Activated T-helper 17 cell treated with anti-CD3 and anti-CD28 coated beads, Interleukin-2, amount 50 U/mL, for 72 hours (primary cell): Measurements from ENCODE around the gene TOMM6. TPM values are rescaled to one million over a fixed set of nuclear protein-coding genes. Genes with fewer than 3 reads are reported as not detected.

Source experiments
- ATAC-seq: fragments of 150-1000 bp; cut with Tn5 transposase; replicated peaks from 2 replicates; pipeline ENCODE4 v1.10.0; 2021; ENCODE audit warnings: mild to moderate bottlenecking, moderate library complexity
- H3K27ac Mint-ChIP-seq: one replicate; pipeline ENCODE4 v1.8.0; 2022; ENCODE audit warnings: mixed read lengths
- H3K27me3 Mint-ChIP-seq: one replicate; pipeline ENCODE4 v1.8.0; 2022; ENCODE audit warnings: mixed read lengths
- H3K36me3 Mint-ChIP-seq: one replicate; pipeline ENCODE4 v1.8.0; 2022; ENCODE audit warnings: low read depth, mild to moderate bottlenecking, mixed read lengths
- H3K4me1 Mint-ChIP-seq: one replicate; pipeline ENCODE4 v1.8.0; 2022; ENCODE audit warnings: mixed read lengths
- H3K4me3 Mint-ChIP-seq: one replicate; pipeline ENCODE4 v1.8.0; 2022; ENCODE audit warnings: mild to moderate bottlenecking, mixed read lengths
- H3K9me3 Mint-ChIP-seq: one replicate; pipeline ENCODE4 v1.8.0; 2022; ENCODE audit warnings: mixed read lengths
- total RNA-seq, 2 donors: library from RNA; stranded (reverse); gene quantifications; one replicate each; pipeline ENCODE4 v1.2.3, GENCODE V29; 2022

TOMM6 gene
- total RNA-seq, 2 donors from 2014 or later: 124 to 320 TPM

GRCh38 chr6:41814629-41815028 is 27.1 kb downstream of the TOMM6 start:
- Mint-ChIP-seq H3K36me3 (no peaks in the 10 kb centered on the region), H3K4me1 (no peaks in the 10 kb centered on the region)

GRCh38 chr6:41815587-41815986 is 28.1 kb downstream of the TOMM6 start:
- Mint-ChIP-seq H3K36me3 (no peaks in the 10 kb centered on the region), H3K27me3 (no peaks in the 10 kb centered on the region)

More at GRCh38 chr6:41814629-41815028, 27.1 kb downstream of the TOMM6 start:
- Mint-ChIP-seq H3K4me3 (no peak overlapping the region), H3K27me3 (no peaks in the 10 kb centered on the region), H3K9me3 (no peaks in the 10 kb centered on the region), H3K27ac (no peak overlapping the region)
- no peak for ATAC-seq

GRCh38 chr6:41818271-41819054 is 31.0 kb downstream of the TOMM6 start:
- Mint-ChIP-seq H3K36me3 (no peaks in the 10 kb centered on the region), H3K27me3 (no peaks in the 10 kb centered on the region), H3K4me3 (no peak overlapping the region), H3K4me1 (no peaks in the 10 kb centered on the region), H3K27ac (no peak overlapping the region), H3K9me3 (no peaks in the 10 kb centered on the region)
- no peak for ATAC-seq

More at GRCh38 chr6:41815587-41815986, 28.1 kb downstream of the TOMM6 start:
- Mint-ChIP-seq H3K9me3 (no peaks in the 10 kb centered on the region), H3K4me1 (no peaks in the 10 kb centered on the region), H3K4me3 (no peak overlapping the region), H3K27ac (no peak overlapping the region)
- no peak for ATAC-seq

GRCh38 chr6:41821266-41821665 is 33.8 kb downstream of the TOMM6 start:
- H3K9me3 Mint-ChIP-seq: no peaks in the 10 kb centered on the region
- no peak overlapping the region for H3K4me3 Mint-ChIP-seq
- H3K36me3 Mint-ChIP-seq: no peaks in the 10 kb centered on the region
- ATAC-seq: no peak
- H3K4me1 Mint-ChIP-seq: no peaks in the 10 kb centered on the region
- H3K27ac Mint-ChIP-seq: no peak overlapping the region
- H3K27me3 Mint-ChIP-seq: no peaks in the 10 kb centered on the region

GRCh38 chr6:41822021-41822420 is 34.5 kb downstream of the TOMM6 start:
- no peak overlapping the region for H3K4me3 Mint-ChIP-seq
- no peaks in the 10 kb centered on the region for H3K4me1 Mint-ChIP-seq
- ATAC-seq: no peak
- no peak overlapping the region for H3K27ac Mint-ChIP-seq
- no peaks in the 10 kb centered on the region for H3K36me3 Mint-ChIP-seq
- no peaks in the 10 kb centered on the region for H3K27me3 Mint-ChIP-seq
- H3K9me3 Mint-ChIP-seq: no peaks in the 10 kb centered on the region

- H3K27me3 Mint-ChIP-seq: no peaks in the 10 kb centered on the region
- H3K4me3 Mint-ChIP-seq: no peak overlapping the region
- H3K36me3 Mint-ChIP-seq: no peaks in the 10 kb centered on the region
- ATAC-seq: no peak
- H3K27ac Mint-ChIP-seq: no peak overlapping the region
- no peaks in the 10 kb centered on the region for H3K9me3 Mint-ChIP-seq
- no peaks in the 10 kb centered on the region for H3K4me1 Mint-ChIP-seq
Measured at GRCh38 chr6:41823178-41823577, 35.7 kb downstream of the TOMM6 start.

GRCh38 chr6:41824571-41825569 is 37.4 kb downstream of the TOMM6 start:
- Mint-ChIP-seq H3K4me1 (no peaks in the 10 kb centered on the region), H3K4me3 (no peak overlapping the region), H3K27me3 (no peaks in the 10 kb centered on the region), H3K9me3 (no peaks in the 10 kb centered on the region), H3K27ac (no peak overlapping the region), H3K36me3 (no peaks in the 10 kb centered on the region)
- ATAC-seq: no peak

GRCh38 chr6:41826343-41827022 is 39.0 kb downstream of the TOMM6 start:
- H3K36me3 Mint-ChIP-seq: no peaks in the 10 kb centered on the region
- no peak overlapping the region for H3K27ac Mint-ChIP-seq
- H3K27me3 Mint-ChIP-seq: no peaks in the 10 kb centered on the region
- no peaks in the 10 kb centered on the region for H3K9me3 Mint-ChIP-seq
- no peak overlapping the region for H3K4me3 Mint-ChIP-seq
- no peak for ATAC-seq
- no peaks in the 10 kb centered on the region for H3K4me1 Mint-ChIP-seq

- ATAC-seq: no peak
- Mint-ChIP-seq H3K4me1 (no peaks in the 10 kb centered on the region), H3K9me3 (no peaks in the 10 kb centered on the region), H3K36me3 (no peaks in the 10 kb centered on the region), H3K27ac (no peak overlapping the region), H3K4me3 (no peak overlapping the region), H3K27me3 (no peaks in the 10 kb centered on the region)
Measured at GRCh38 chr6:41832263-41832662, 44.8 kb downstream of the TOMM6 start.

- Mint-ChIP-seq H3K4me1 (no peaks in the 10 kb centered on the region), H3K27me3 (no peaks in the 10 kb centered on the region), H3K4me3 (no peak overlapping the region), H3K9me3 (no peaks in the 10 kb centered on the region), H3K27ac (no peak overlapping the region), H3K36me3 (no peaks in the 10 kb centered on the region)
- no peak for ATAC-seq
Measured at GRCh38 chr6:41836022-41836659, 48.6 kb downstream of the TOMM6 start.

- no peaks in the 10 kb centered on the region for H3K9me3 Mint-ChIP-seq
- no peaks in the 10 kb centered on the region for H3K36me3 Mint-ChIP-seq
- no peak for ATAC-seq
- H3K27ac Mint-ChIP-seq: no peak overlapping the region
- H3K27me3 Mint-ChIP-seq: no peaks in the 10 kb centered on the region
- no peaks in the 10 kb centered on the region for H3K4me1 Mint-ChIP-seq
- no peak overlapping the region for H3K4me3 Mint-ChIP-seq
Measured at GRCh38 chr6:41836660-41837052, 49.2 kb downstream of the TOMM6 start.
